ENCODE results near the gene GPC4.

- TF ChIP-seq POLR2A (IDR thresholded peaks at IDR 0.05; ENCODE audit: low read depth, low read length) (no peak), CTCF (IDR thresholded peaks at IDR 0.05; ENCODE audit: extremely low read depth in 1 of 2, insufficient read depth in 1 of 2, low read depth in 1 of 2, low read length in 2 of 2) (no peak), POLR2AphosphoS5 (IDR thresholded peaks at IDR 0.05; ENCODE audit: insufficient read depth, low read depth, low read length) (no peak), EZH2 (IDR thresholded peaks at IDR 0.05; ENCODE audit: borderline replicate concordance, low read depth, low read length, severe bottlenecking) (no peak), MYC (IDR thresholded peaks at IDR 0.05; ENCODE audit: low read depth, low read length) (no peak), MAX (IDR thresholded peaks at IDR 0.05; ENCODE audit: insufficient read depth, insufficient read length) (no peak), FOS (IDR thresholded peaks at IDR 0.05; ENCODE audit: borderline replicate concordance, insufficient read depth, low read length) (no peak), JUN (IDR thresholded peaks at IDR 0.05; ENCODE audit: borderline replicate concordance, insufficient read depth, insufficient read length, low read depth) (no peak), GATA2 (IDR thresholded peaks at IDR 0.05; ENCODE audit: insufficient read depth, insufficient read length, low read depth, low read length) (no peak)
Measured at GRCh38 chrX:133419911-133420310, 4.6 kb upstream of the GPC4 start.

Measured in endothelial cell of umbilical vein (primary cell).